22Rv1 (cell line): ENCODE results near the gene ZFYVE21.

Experiments
- ZFX ChIP-seq: fragments of 450-650 bp; IDR thresholded peaks from 2 replicates; pipeline ENCODE4 v1.6.1; 2017; ENCODE audit warnings: antibody characterized with exemption, borderline replicate concordance
- TF ChIP-seq, protein P1 (sequence below): fragments of 450-650 bp; IDR thresholded peaks from 2 replicates; pipeline ENCODE4 v1.5.1; 2017; ENCODE audit warnings: mild to moderate bottlenecking

DNA sequence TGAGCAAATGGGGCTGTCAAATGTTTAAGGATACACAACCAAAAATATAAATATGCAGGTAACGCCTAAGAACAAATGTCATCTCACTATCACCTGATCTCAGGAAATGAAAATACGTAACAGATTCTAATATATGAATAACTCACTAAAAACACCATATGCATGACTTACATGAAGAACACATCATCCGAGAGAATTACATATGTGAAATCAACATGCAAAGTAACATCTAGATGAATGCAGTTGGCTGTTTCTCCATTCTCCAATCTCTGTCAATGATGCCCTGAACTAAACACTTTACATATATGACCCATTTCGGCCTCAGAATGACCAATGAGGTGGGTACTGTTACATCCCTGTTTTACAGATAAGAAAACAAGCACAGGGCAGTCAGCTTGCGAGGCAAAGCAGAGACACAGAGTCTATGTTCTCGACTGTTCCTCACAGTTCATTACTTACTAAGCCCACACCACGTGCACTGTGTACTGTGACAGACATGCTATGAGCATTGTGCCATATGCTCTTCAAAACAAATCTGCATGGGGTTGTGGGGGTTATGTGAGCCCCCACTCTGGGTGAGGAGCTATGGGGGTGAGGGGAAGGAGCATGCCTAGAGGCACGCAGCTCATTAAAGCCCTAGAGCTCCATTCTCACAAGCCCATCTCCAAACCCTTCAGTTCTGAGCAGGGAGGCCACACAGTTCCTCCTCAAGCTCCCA, 42.6 kb downstream of the ZFYVE21 start:
- TF ChIP-seq, protein P1, sequence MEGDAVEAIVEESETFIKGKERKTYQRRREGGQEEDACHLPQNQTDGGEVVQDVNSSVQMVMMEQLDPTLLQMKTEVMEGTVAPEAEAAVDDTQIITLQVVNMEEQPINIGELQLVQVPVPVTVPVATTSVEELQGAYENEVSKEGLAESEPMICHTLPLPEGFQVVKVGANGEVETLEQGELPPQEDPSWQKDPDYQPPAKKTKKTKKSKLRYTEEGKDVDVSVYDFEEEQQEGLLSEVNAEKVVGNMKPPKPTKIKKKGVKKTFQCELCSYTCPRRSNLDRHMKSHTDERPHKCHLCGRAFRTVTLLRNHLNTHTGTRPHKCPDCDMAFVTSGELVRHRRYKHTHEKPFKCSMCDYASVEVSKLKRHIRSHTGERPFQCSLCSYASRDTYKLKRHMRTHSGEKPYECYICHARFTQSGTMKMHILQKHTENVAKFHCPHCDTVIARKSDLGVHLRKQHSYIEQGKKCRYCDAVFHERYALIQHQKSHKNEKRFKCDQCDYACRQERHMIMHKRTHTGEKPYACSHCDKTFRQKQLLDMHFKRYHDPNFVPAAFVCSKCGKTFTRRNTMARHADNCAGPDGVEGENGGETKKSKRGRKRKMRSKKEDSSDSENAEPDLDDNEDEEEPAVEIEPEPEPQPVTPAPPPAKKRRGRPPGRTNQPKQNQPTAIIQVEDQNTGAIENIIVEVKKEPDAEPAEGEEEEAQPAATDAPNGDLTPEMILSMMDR, result no peak
- TF ChIP-seq ZFX, result no peak
